CD4-positive, alpha-beta T cell treated with Interferon alpha-2 for 1 hour (primary cell): Measurements from ENCODE around the gene LTB4R.

Experiments
- DNase-seq, 2 donors: peaks; one replicate each; pipeline ENCODE4 v3.0.0-alpha.2; 2020 to 2022

LTB4R gene

GRCh38 chr14:24325041-24325530 lies 13.8 kb downstream of the LTB4R start:
- DNase-seq = no peak

GRCh38 chr14:24325963-24326362 lies 14.7 kb downstream of the LTB4R start:
- DNase-seq = no peak

- no peak for DNase-seq
Observed at GRCh38 chr14:24327303-24327702, 16.0 kb downstream of the LTB4R start.

GRCh38 chr14:24327914-24328313 lies 16.6 kb downstream of the LTB4R start:
- DNase-seq = peak; percentile 36 to 39

- DNase-seq = no peak
Observed at GRCh38 chr14:24329073-24329663, 17.9 kb downstream of the LTB4R start.

- DNase-seq = peak; percentile 79 to 80
Observed at GRCh38 chr14:24329736-24330135, 18.4 kb downstream of the LTB4R start.

GRCh38 chr14:24330973-24331674 lies 19.8 kb downstream of the LTB4R start:
- no peak for DNase-seq

GRCh38 chr14:24331731-24332267 lies 20.5 kb downstream of the LTB4R start:
- DNase-seq = no peak

GRCh38 chr14:24332268-24332993 lies 21.1 kb downstream of the LTB4R start:
- DNase-seq = peak; percentile 90 to 93

- DNase-seq = no peak
Observed at GRCh38 chr14:24334431-24335291, 23.4 kb downstream of the LTB4R start, which contains the start of gene ADCY4. ADCY4 (minus strand) TSS chr14:24335071; CDS start chr14:24334652, 419 bp downstream.

GRCh38 chr14:24335461-24336171 lies 24.3 kb downstream of the LTB4R start:
- DNase-seq = no peak

- DNase-seq = no peak
Observed at GRCh38 chr14:24337144-24337823, 26.0 kb downstream of the LTB4R start.

- DNase-seq = no peak
Observed at GRCh38 chr14:24337824-24338175, 26.5 kb downstream of the LTB4R start.

- no peak for DNase-seq
Observed at GRCh38 chr14:24338843-24339242, 27.5 kb downstream of the LTB4R start.

- peak; percentile 61 to 74 for DNase-seq
Observed at GRCh38 chr14:24339284-24340151, 28.2 kb downstream of the LTB4R start, which contains the start of gene RIPK3. RIPK3 (minus strand) TSS chr14:24339991; CDS start chr14:24339826, 165 bp downstream.

GRCh38 chr14:24340606-24341005 lies 29.3 kb downstream of the LTB4R start:
- DNase-seq = no peak

GRCh38 chr14:24342889-24343288 lies 31.6 kb downstream of the LTB4R start:
- DNase-seq = no peak

- no peak for DNase-seq
Observed at GRCh38 chr14:24343795-24344660, 32.7 kb downstream of the LTB4R start.

GRCh38 chr14:24347134-24347533 lies 35.8 kb downstream of the LTB4R start:
- DNase-seq = no peak
